H1 (cell line): ENCODE measurements around the gene RNF126. TPM values are rescaled to one million over a fixed set of nuclear protein-coding genes. Genes with fewer than 3 reads are reported as not detected.

ENCODE experiments used
- CTCF ChIA-PET: fragments of 300-600 bp; sonication (Branson Sonifier 250); formaldehyde crosslinking; loops from one replicate; lab custom pipeline; 2021; ENCODE audit not compliant: partially characterized antibody; lab: Charles Lee
- POLR2A ChIA-PET: fragments of 300-600 bp; sonication (Branson Sonifier 250); formaldehyde crosslinking; loops from one replicate; lab custom pipeline; 2021; ENCODE audit warnings: inconsistent platforms; ENCODE audit not compliant: partially characterized antibody; lab: Charles Lee
- DNase-seq, 2 experiments: peaks; one replicate each; pipeline versions ENCODE4 v3.0.0 to v3.0.0-alpha.2; 2010 to 2022; ENCODE audit warnings: low spot score in 2 of 2, low read depth in 1 of 2, mixed read lengths in 1 of 2
- FAIRE-seq: peaks from 2 replicates; lab custom pipeline; 2011; peaks lifted over from hg19 to GRCh38; lab: Jason Lieb, UNC
- H2AFZ ChIP-seq: 2 replicates; pipeline ENCODE4 v1.8.1; 2012; ENCODE audit warnings: low read length, inconsistent platforms
- H2AK5ac ChIP-seq: 2 replicates; pipeline ENCODE4 v1.6.1; 2013; ENCODE audit warnings: low read depth, low read length
- H2BK120ac ChIP-seq: replicated peaks from 2 replicates; pipeline ENCODE3; 2013; ENCODE audit warnings: low read depth, low read length, inconsistent platforms
- H2BK12ac ChIP-seq: 2 replicates; pipeline ENCODE4 v1.6.1; 2013; ENCODE audit warnings: low read depth, low read length
- H2BK15ac ChIP-seq: 2 replicates; pipeline ENCODE4 v1.6.1; 2013; ENCODE audit warnings: low read length
- H2BK20ac ChIP-seq: 2 replicates; pipeline ENCODE4 v1.6.1; 2013; ENCODE audit warnings: low read length
- H2BK5ac ChIP-seq: 2 replicates; pipeline ENCODE4 v1.6.1; 2013; ENCODE audit warnings: low read depth, low read length
- H3K14ac ChIP-seq: 2 replicates; pipeline ENCODE4 v1.6.1; 2013; ENCODE audit warnings: inconsistent platforms; ENCODE audit not compliant: insufficient read length
- H3K18ac ChIP-seq: 2 replicates; pipeline ENCODE4 v1.6.1; 2013; ENCODE audit warnings: low read length; ENCODE audit errors: extremely low read depth
- H3K23ac ChIP-seq: 2 replicates; pipeline ENCODE4 v1.6.1; 2013; ENCODE audit warnings: inconsistent platforms; ENCODE audit not compliant: insufficient read length
- H3K23me2 ChIP-seq: 2 replicates; pipeline ENCODE4 v1.6.1; 2013; ENCODE audit warnings: low read depth, low read length
- H3K27ac ChIP-seq: 2 replicates; pipeline ENCODE4 v1.6.1; 2011; ENCODE audit warnings: low read depth, low read length, inconsistent platforms
- H3K27me3 ChIP-seq, 4 experiments: replicated peaks in 1 of 4; 1 replicate in 1 of 4; 2 replicates in 3 of 4; pipeline versions ENCODE4 v1.6.1 to v1.8.1; 2011 to 2013; ENCODE audit warnings: low read length in 3 of 4, mild to moderate bottlenecking in 3 of 4, inconsistent platforms in 2 of 4, mixed read lengths in 2 of 4, moderate library complexity in 1 of 4; ENCODE audit not compliant: control insufficient read depth in 3 of 4, insufficient read depth in 3 of 4; ENCODE audit errors: extremely low read depth in 1 of 4
- H3K36me3 ChIP-seq, 4 experiments: 2 replicates each; pipeline versions ENCODE4 v1.6.1 to v1.8.1; 2011 to 2013; ENCODE audit warnings: mild to moderate bottlenecking in 4 of 4, low read length in 3 of 4, moderate library complexity in 2 of 4, control low read depth in 1 of 4, inconsistent platforms in 1 of 4; ENCODE audit not compliant: insufficient read depth in 4 of 4, control insufficient read depth in 2 of 4
- H3K4ac ChIP-seq: replicated peaks from 2 replicates; pipeline ENCODE3; 2013; ENCODE audit warnings: low read length, low read depth, mixed read lengths, inconsistent platforms; ENCODE audit not compliant: insufficient read length
- H3K4me1 ChIP-seq, 4 experiments: replicated peaks in 1 of 4; 1 replicate in 1 of 4; 2 replicates in 3 of 4; pipeline versions ENCODE4 v1.6.1 to v1.8.1; 2011 to 2013; ENCODE audit warnings: low read length in 3 of 4, inconsistent platforms in 2 of 4, mixed read lengths in 1 of 4; ENCODE audit not compliant: insufficient read depth in 4 of 4, control insufficient read depth in 3 of 4
- H3K4me2 ChIP-seq, 2 experiments: 2 replicates each; pipeline versions ENCODE4 v1.6.1 to v1.8.1; 2011 to 2013; ENCODE audit warnings: low read depth in 2 of 2, low read length in 2 of 2, control low read depth in 1 of 2, inconsistent platforms in 1 of 2, mild to moderate bottlenecking in 1 of 2; ENCODE audit not compliant: insufficient read depth in 1 of 2
- H3K4me3 ChIP-seq, 4 experiments: fragments of 200-600, 300-600 bp in 1 of 4; sonication (generic), shearing (Covaris generic), sonication (Bioruptor Twin) in 1 of 4; 2 replicates each; pipeline versions ENCODE4 v1.5.1 to v1.8.1; 2011 to 2016; ENCODE audit warnings: low read length in 4 of 4, low read depth in 3 of 4, control low read depth in 2 of 4, inconsistent platforms in 2 of 4, mild to moderate bottlenecking in 2 of 4, mixed read lengths in 1 of 4, moderate library complexity in 1 of 4; ENCODE audit not compliant: insufficient read depth in 2 of 4; ENCODE audit errors: extremely low read depth in 1 of 4
- H3K56ac ChIP-seq: replicated peaks from 2 replicates; pipeline ENCODE3; 2013; ENCODE audit warnings: low read depth, mild to moderate bottlenecking, mixed read lengths, low read length, inconsistent platforms; ENCODE audit not compliant: insufficient read length
- H3K79me1 ChIP-seq: 2 replicates; pipeline ENCODE4 v1.6.1; 2013; ENCODE audit warnings: low read depth, low read length, control low read depth
- H3K79me2 ChIP-seq, 2 experiments: 2 replicates each; pipeline versions ENCODE4 v1.6.1 to v1.8.1; 2012 to 2013; ENCODE audit warnings: low read length in 2 of 2, mild to moderate bottlenecking in 2 of 2, inconsistent platforms in 1 of 2; ENCODE audit not compliant: insufficient read depth in 2 of 2, control insufficient read depth in 1 of 2
- H3K9ac ChIP-seq, 4 experiments: replicated peaks in 1 of 4; 1 replicate in 1 of 4; 2 replicates in 3 of 4; pipeline versions ENCODE4 v1.6.1 to v1.8.1; 2011 to 2013; ENCODE audit warnings: low read depth in 3 of 4, low read length in 3 of 4, control low read depth in 2 of 4, mild to moderate bottlenecking in 2 of 4, moderate library complexity in 2 of 4, inconsistent platforms in 1 of 4; ENCODE audit errors: extremely low read depth in 1 of 4
- H3K9me3 ChIP-seq, 2 experiments: 2 replicates each; pipeline versions ENCODE4 v1.6.1 to v1.8.1; 2012 to 2013; ENCODE audit warnings: mild to moderate bottlenecking in 2 of 2, moderate library complexity in 2 of 2, control low read depth in 1 of 2, inconsistent platforms in 1 of 2, low read depth in 1 of 2, low read length in 1 of 2, mixed read lengths in 1 of 2; ENCODE audit not compliant: insufficient read depth in 2 of 2
- H4K20me1 ChIP-seq, 2 experiments: replicated peaks in 1 of 2; 2 replicates each; pipeline versions ENCODE3 to v1.8.1; 2011 to 2013; ENCODE audit warnings: inconsistent platforms in 2 of 2, low read length in 2 of 2, mild to moderate bottlenecking in 1 of 2; ENCODE audit not compliant: insufficient read depth in 2 of 2, control insufficient read depth in 1 of 2
- H4K5ac ChIP-seq: 2 replicates; pipeline ENCODE4 v1.6.1; 2013; ENCODE audit warnings: low read length, low read depth, mixed read lengths, inconsistent platforms; ENCODE audit not compliant: insufficient read length
- H4K8ac ChIP-seq: 2 replicates; pipeline ENCODE4 v1.8.0; 2013; ENCODE audit warnings: mild to moderate bottlenecking, moderate library complexity, low read length, inconsistent platforms; ENCODE audit not compliant: insufficient read depth; ENCODE audit errors: extremely low read depth
- H4K91ac ChIP-seq: replicated peaks from 2 replicates; pipeline ENCODE3; 2013; ENCODE audit warnings: low read length, mixed read lengths, inconsistent platforms; ENCODE audit not compliant: insufficient read length
- CHD1 ChIP-seq: IDR thresholded peaks from 2 replicates; pipeline ENCODE4 v1.6.1; 2012; ENCODE audit warnings: low read depth, low read length, improper control_type of control experiment
- CTCF ChIP-seq, 3 experiments: IDR thresholded peaks; 1 replicate in 2 of 3; 2 replicates in 1 of 3; pipeline versions ENCODE4 v1.5.1 to v1.6.1; 2011; ENCODE audit warnings: low read length in 3 of 3, mild to moderate bottlenecking in 3 of 3, inconsistent platforms in 2 of 3, low read depth in 1 of 3, moderate library complexity in 1 of 3; ENCODE audit not compliant: insufficient read depth in 1 of 3; ENCODE audit errors: control extremely low read depth in 1 of 3
- GABPA ChIP-seq: IDR thresholded peaks from 2 replicates; pipeline ENCODE4 v1.6.1; 2011; ENCODE audit warnings: mild to moderate bottlenecking, low read length, moderate library complexity, borderline replicate concordance; ENCODE audit not compliant: insufficient read depth
- JUND ChIP-seq: IDR thresholded peaks from 2 replicates; pipeline ENCODE4 v1.6.1; 2011; ENCODE audit warnings: mild to moderate bottlenecking, improper control_type of control experiment, low read length
- KDM1A ChIP-seq: fragments of 200-600, 300-600 bp; sonication (generic); IDR thresholded peaks from 2 replicates; pipeline ENCODE4 v1.7.1; 2016; ENCODE audit warnings: mild to moderate bottlenecking, low read length, borderline replicate concordance
- RNF2 ChIP-seq: fragments of 200-900, 300-1000 bp; sonication (generic); IDR thresholded peaks from 2 replicates; pipeline ENCODE4 v1.7.1; 2016; ENCODE audit warnings: borderline replicate concordance, low read depth, mild to moderate bottlenecking, antibody characterized with exemption, low read length; ENCODE audit not compliant: poor library complexity, severe bottlenecking; ENCODE audit errors: missing control alignments
- SAP30 ChIP-seq: fragments of 300-600 bp; sonication (generic); IDR thresholded peaks from 2 replicates; pipeline ENCODE4 v1.7.1; 2012; ENCODE audit warnings: low read length, moderate library complexity, mild to moderate bottlenecking, inconsistent platforms; ENCODE audit not compliant: insufficient read depth, insufficient replicate concordance
- WGBS, 2 experiments: shearing (Covaris generic) in 1 of 2; methylation state at CpG; one replicate each; pipeline versions ENCODE4 v1.1.6 to v1.1.7; 2013 to 2015; ENCODE audit warnings: low lambda C conversion rate in 2 of 2, mixed read lengths in 2 of 2, inconsistent platforms in 1 of 2, low coverage in 1 of 2, missing lambda C conversion rate in 1 of 2; ENCODE audit not compliant: insufficient replicate concordance in 2 of 2, insufficient coverage in 1 of 2, insufficient read length in 1 of 2; ENCODE audit errors: extremely low coverage in 1 of 2, missing lambda C conversion rate in 1 of 2; 5-methylcytosine and 5-hydroxymethylcytosine counted together
- polyA plus RNA-seq, 7 experiments: library from polyadenylated mRNA; depleted of rRNA in 3 of 7; stranded (reverse) in 5 of 7; unstranded in 2 of 7; fragments of >200 nt in 5 of 7; fragments of 200-250 nt in 2 of 7; gene quantifications; 1 replicate in 5 of 7; 2 replicates in 1 of 7; 4 replicates in 1 of 7; pipeline versions ENCODE4 v1.2.1 to v1.2.3, GENCODE V29; 2011 to 2013; ENCODE audit warnings: missing spikeins in 2 of 7, mixed read lengths in 2 of 7
- total RNA-seq: library from RNA; stranded (reverse); fragmentation: NEBNext Ultra II Directional; extraction: Animal tissue kit (Norgen Biotek cat#: 25700); gene quantifications from 2 replicates; pipeline ENCODE4 v1.2.1, GENCODE V29; 2021

RNF126 gene
- total and polyA plus RNA-seq, 2 of the 8 experiments (the other 6 are each of a cell fraction or from before 2014, with no cell fraction given) = 21.8 to 68.0 TPM

- H2BK20ac ChIP-seq = no peak overlapping the region
- ChIA-PET CTCF (interaction anchor here (0.6 to 1.5 kb wide), 3 partner anchors 12 to 91 kb away, joined by 3 to 6 read pairs (median 4); no protein-coding TSS in a partner anchor), POLR2A (interaction anchor here (0.7 to 2.3 kb wide), 5 partner anchors 10 to 163 kb away, joined by 3 to 9 read pairs (median 3); no protein-coding TSS in a partner anchor)
- no peak overlapping the region for H4K5ac ChIP-seq
- H3K4me2 ChIP-seq = no peak overlapping the region
- no peak overlapping the region for H3K9ac ChIP-seq
- no peak overlapping the region for H4K8ac ChIP-seq
- no peaks in the 10 kb centered on the region for H3K79me1 ChIP-seq
- H3K56ac ChIP-seq = no peak overlapping the region
- H2BK15ac ChIP-seq = no peak overlapping the region
- no peak overlapping the region for H2BK5ac ChIP-seq
- H2BK120ac ChIP-seq = no peak overlapping the region
- no peaks in the 10 kb centered on the region for H3K9me3 ChIP-seq
- no peak overlapping the region for H2AK5ac ChIP-seq
- H3K79me2 ChIP-seq = no peaks in the 10 kb centered on the region
- FAIRE-seq (no peak), DNase-seq (no peak)
- H3K36me3 ChIP-seq = peaks cover 0 to 54% (median 17%) of the 10 kb centered on the region in 4 experiments; a peak in 6 of 8 replicates
- H3K23ac ChIP-seq = no peak overlapping the region
- H4K91ac ChIP-seq = no peak overlapping the region
- no peaks in the 10 kb centered on the region for H3K27me3 ChIP-seq
- H3K23me2 ChIP-seq = no peaks in the 10 kb centered on the region
- H3K4me3 ChIP-seq = no peak overlapping the region
- no peak overlapping the region for H3K14ac ChIP-seq
- no peak overlapping the region for H3K18ac ChIP-seq
- no peak overlapping the region for H3K27ac ChIP-seq
- H2BK12ac ChIP-seq = no peak overlapping the region
- H3K4ac ChIP-seq = no peak overlapping the region
- no peak overlapping the region for H2AFZ ChIP-seq
- peaks cover 0 to 9% of the 10 kb centered on the region in 2 experiments for H4K20me1 ChIP-seq
- no peaks in the 10 kb centered on the region for H3K4me1 ChIP-seq
- 93% methylated on average over 45 of the region's 62 CpGs; no CpG with 5 or more reads in 1 of the 2 experiments for WGBS, 2 experiments
- TF ChIP-seq CHD1 = no peak
- TF ChIP-seq SAP30 = no peak
- TF ChIP-seq GABPA = no peak
- TF ChIP-seq KDM1A = no peak
- TF ChIP-seq JUND = no peak
- TF ChIP-seq CTCF (IDR thresholded peaks at IDR 0.05; ENCODE audit: control extremely low read depth in 1 of 3, insufficient read depth in 1 of 3, low read depth in 1 of 3, low read length in 3 of 3) = no peak
- no peak for TF ChIP-seq RNF2
These were observed 16.9 kb downstream of the RNF126 start for GRCh38 chr19:645912-646778.
